OCI-LY1 (cell line): ENCODE data around the gene CWF19L2.

Experiments used
- CTCF ChIP-seq: fragments of 200-600 bp; sonication (generic), shearing (Covaris generic); IDR thresholded peaks from 2 replicates; pipeline ENCODE4 v1.5.1; 2017; ENCODE audit warnings: mild to moderate bottlenecking, antibody characterized with exemption, low read length, moderate library complexity, mixed read lengths
- EZH2 ChIP-seq: fragments of 200-600 bp; sonication (generic), shearing (Covaris generic); IDR thresholded peaks from 2 replicates; pipeline ENCODE4 v1.8.0; 2017; ENCODE audit warnings: borderline replicate concordance, mixed run types, mild to moderate bottlenecking, antibody characterized with exemption, low read length, moderate library complexity, mixed read lengths

- TF ChIP-seq EZH2 (no peak), CTCF (no peak)
Measured at GRCh38 chr11:107331728-107332127, 125.9 kb downstream of the CWF19L2 start.
